GM18511 (cell line): ENCODE measurements around the gene AMIGO2.

ENCODE experiments used
- ATAC-seq: cut with Tn5 transposase; IDR thresholded peaks from one replicate; pipeline ENCODE4 v1.9.1; 2021; ENCODE audit warnings: mild to moderate bottlenecking, moderate library complexity; ENCODE audit not compliant: unreplicated experiment

The AMIGO2 gene

GRCh38 chr12:47099610-47100009, 19.9 kb upstream of the AMIGO2 start:
- no peak for ATAC-seq

- no peak for ATAC-seq
Observed at GRCh38 chr12:47098099-47098498, 18.3 kb upstream of the AMIGO2 start.

GRCh38 chr12:47097276-47097896, 17.6 kb upstream of the AMIGO2 start:
- ATAC-seq, result no peak

GRCh38 chr12:47095446-47096236, 15.9 kb upstream of the AMIGO2 start:
- ATAC-seq, result no peak

GRCh38 chr12:47094804-47095203, 15.0 kb upstream of the AMIGO2 start:
- ATAC-seq, result no peak

GRCh38 chr12:47091009-47091408, 11.2 kb upstream of the AMIGO2 start:
- ATAC-seq, result no peak

GRCh38 chr12:47088021-47088944, 8.5 kb upstream of the AMIGO2 start:
- ATAC-seq, result no peak

- no peak for ATAC-seq
Observed at GRCh38 chr12:47087088-47087688, 7.4 kb upstream of the AMIGO2 start.

- ATAC-seq, result no peak
Observed at GRCh38 chr12:47085815-47086252, 6.1 kb upstream of the AMIGO2 start.

- ATAC-seq, result no peak
Observed at GRCh38 chr12:47084172-47084571, 4.4 kb upstream of the AMIGO2 start.

GRCh38 chr12:47082796-47083621, 3.2 kb upstream of the AMIGO2 start:
- no peak for ATAC-seq

- no peak for ATAC-seq
Observed at GRCh38 chr12:47082283-47082682, 2.5 kb upstream of the AMIGO2 start.

- ATAC-seq, result peak; percentile 29
Observed at GRCh38 chr12:47080725-47081502, 1.2 kb upstream of the AMIGO2 start.

- ATAC-seq, result peak; percentile 40
Observed at GRCh38 chr12:47079981-47080724, 394 bp upstream of the AMIGO2 start.

GRCh38 chr12:47078733-47079467, 859 bp downstream of the AMIGO2 start:
- ATAC-seq, result no peak

GRCh38 chr12:47078086-47078395, 1.7 kb downstream of the AMIGO2 start:
- no peak for ATAC-seq

GRCh38 chr12:47077206-47078085, 2.3 kb downstream of the AMIGO2 start:
- ATAC-seq, result no peak
